Measurements from ENCODE around the gene CCDC186. TPM values are rescaled to one million over a fixed set of nuclear protein-coding genes. Genes with fewer than 3 reads are reported as not detected.

The CCDC186 gene
- 10 to 100 TPM; 18.1 to 27.5 (median 21.2) TPM for polyA plus RNA-seq (ENCODE audit: low read depth in 6 of 6)

GRCh38 chr10:114173921-114174694 lies at the start of gene CCDC186:
Gene CCDC186 (minus strand): TSS chr10:114174203. CDS start chr10:114163268, 10,935 bp downstream.
- Mint-ChIP-seq H3K27me3 (peaks cover 0 to 4% (median 0%) of the 10 kb centered on the region in 3 donors), H3K9me3 (no peaks in the 10 kb centered on the region), H3K36me3 (no peaks in the 10 kb centered on the region), H3K27ac (peak within 1 kb of the TSS; percentile 94 to 99 (median 98)), H3K4me3 (peak within 1 kb of the TSS; percentile 95 to 100 (median 99)), H3K4me1 (peaks cover 24 to 25% (median 24%) of the 10 kb centered on the region in 3 donors)
- peak; percentile 99 for DNase-seq
- peak; percentile 95 for ATAC-seq (ENCODE audit: low read depth in 2 of 2)

- ATAC-seq (ENCODE audit: low read depth in 2 of 2) (no peak), DNase-seq (no peak)
- Mint-ChIP-seq H3K4me3 (no peak overlapping the region), H3K27ac (peak overlapping the region in 1 of 6 donors; percentile 13), H3K27me3 (peaks cover 9 to 20% (median 10%) of the 10 kb centered on the region in 3 donors), H3K36me3 (no peaks in the 10 kb centered on the region), H3K4me1 (no peaks in the 10 kb centered on the region), H3K9me3 (no peaks in the 10 kb centered on the region)
These were observed 49.1 kb upstream of the CCDC186 start for GRCh38 chr10:114223066-114223465.

DNA sequence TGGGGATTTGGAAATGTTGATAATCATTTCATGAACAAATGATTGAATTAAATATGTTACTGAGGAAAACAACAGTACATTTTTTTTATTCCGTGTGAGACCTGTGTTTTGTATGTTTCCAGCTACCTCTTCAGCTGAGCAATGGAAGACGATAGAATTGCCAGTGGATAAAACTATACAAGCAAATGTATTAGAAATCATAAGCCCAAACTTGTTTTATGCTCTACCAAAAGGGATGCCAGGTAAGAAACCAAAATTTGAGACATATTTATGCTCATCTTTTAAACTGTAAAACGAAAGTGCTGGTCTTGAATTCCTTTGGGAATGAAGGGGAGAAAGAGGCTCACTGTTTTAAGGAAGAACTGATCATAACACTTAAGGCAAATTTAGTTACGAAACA lies 47.2 kb upstream of the CCDC186 start:
- H3K9me3 Mint-ChIP-seq = no peaks in the 10 kb centered on the region
- no peaks in the 10 kb centered on the region for H3K4me1 Mint-ChIP-seq
- H3K27me3 Mint-ChIP-seq = peaks cover 5 to 20% (median 9%) of the 10 kb centered on the region in 3 donors
- ATAC-seq (ENCODE audit: low read depth in 2 of 2) = no peak
- no peak overlapping the region for H3K27ac Mint-ChIP-seq
- no peak overlapping the region for H3K4me3 Mint-ChIP-seq
- DNase-seq = no peak
- no peaks in the 10 kb centered on the region for H3K36me3 Mint-ChIP-seq

DNA sequence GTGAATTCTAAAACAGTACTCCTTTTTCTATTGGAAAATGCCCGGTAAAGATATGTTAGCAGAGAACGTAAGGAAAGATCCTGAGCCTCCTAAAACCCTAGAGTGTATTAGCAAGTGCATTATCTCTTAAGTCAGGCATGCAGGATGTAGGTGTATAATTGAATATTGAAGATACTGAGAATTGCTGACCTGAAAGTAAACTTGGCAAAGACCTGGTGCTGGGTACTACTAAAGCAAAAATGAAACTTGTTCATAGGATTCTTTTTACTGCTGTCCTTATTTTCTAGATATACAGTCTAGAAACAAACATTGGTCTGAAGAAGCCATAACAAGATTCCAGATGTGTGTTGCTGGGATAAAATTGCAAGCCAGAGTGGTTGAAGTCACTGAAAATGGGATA lies 46.3 kb upstream of the CCDC186 start:
- Mint-ChIP-seq H3K27me3 (peaks cover 7 to 20% (median 10%) of the 10 kb centered on the region in 3 donors), H3K4me3 (no peak overlapping the region), H3K4me1 (no peaks in the 10 kb centered on the region), H3K27ac (no peak overlapping the region), H3K36me3 (no peaks in the 10 kb centered on the region), H3K9me3 (peaks cover 0 to 1% (median 0%) of the 10 kb centered on the region in 7 donors)
- ATAC-seq (ENCODE audit: low read depth in 2 of 2) (no peak), DNase-seq (no peak)

GRCh38 chr10:114215033-114215432 lies 41.0 kb upstream of the CCDC186 start:
- Mint-ChIP-seq H3K4me1 (no peaks in the 10 kb centered on the region), H3K9me3 (peaks cover 0 to 5% (median 0%) of the 10 kb centered on the region in 7 donors), H3K27me3 (peaks cover 0 to 12% (median 7%) of the 10 kb centered on the region in 3 donors), H3K4me3 (no peak overlapping the region), H3K36me3 (no peaks in the 10 kb centered on the region), H3K27ac (no peak overlapping the region)
- ATAC-seq (ENCODE audit: low read depth in 2 of 2) (no peak), DNase-seq (no peak)

DNA sequence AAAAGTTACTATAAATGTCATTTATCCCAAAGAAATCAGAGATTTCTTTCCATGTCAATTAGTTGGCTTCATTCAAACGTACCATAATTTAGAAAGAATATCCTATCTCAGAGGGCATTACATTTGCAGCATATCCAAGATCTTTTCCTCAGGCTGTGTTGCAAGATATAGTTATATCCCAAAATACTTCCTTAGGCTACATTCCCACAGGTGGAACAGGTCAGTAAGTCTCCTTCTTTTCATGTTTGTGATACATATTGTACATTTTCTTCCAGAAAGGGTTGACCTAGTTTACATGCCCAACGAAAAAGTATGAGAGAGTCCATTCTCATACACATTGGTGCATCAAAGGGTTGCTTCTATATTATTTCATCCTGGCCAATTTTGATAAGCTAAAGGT lies 38.1 kb upstream of the CCDC186 start:
- H3K27ac Mint-ChIP-seq = no peak overlapping the region
- H3K27me3 Mint-ChIP-seq = peaks cover 0 to 7% (median 6%) of the 10 kb centered on the region in 3 donors
- H3K9me3 Mint-ChIP-seq = peaks cover 0 to 5% (median 0%) of the 10 kb centered on the region in 7 donors
- H3K36me3 Mint-ChIP-seq = no peaks in the 10 kb centered on the region
- ATAC-seq (ENCODE audit: low read depth in 2 of 2) = no peak
- H3K4me1 Mint-ChIP-seq = no peaks in the 10 kb centered on the region
- H3K4me3 Mint-ChIP-seq = no peak overlapping the region
- no peak for DNase-seq

DNA sequence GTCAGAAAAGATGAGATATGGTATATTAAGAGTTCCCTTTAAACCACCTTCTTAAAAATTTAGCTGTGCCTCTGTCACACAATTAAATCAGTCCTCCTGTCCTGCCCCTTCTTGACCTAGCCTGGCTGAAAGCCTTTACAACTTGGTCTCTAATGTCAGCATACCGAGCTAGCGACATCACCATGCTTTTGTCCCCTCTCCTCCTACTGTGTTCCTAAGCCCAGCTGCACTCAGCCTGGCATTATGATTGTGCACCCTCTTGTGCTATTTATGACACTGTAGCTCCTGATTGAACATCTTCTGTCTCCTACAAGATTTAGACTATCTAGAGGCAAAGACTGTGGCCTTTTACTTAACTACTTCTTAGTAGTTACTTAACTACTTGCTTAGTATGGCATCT lies 34.3 kb upstream of the CCDC186 start:
- Mint-ChIP-seq H3K27ac (no peak overlapping the region), H3K27me3 (peaks cover 0 to 3% (median 0%) of the 10 kb centered on the region in 3 donors), H3K4me3 (no peak overlapping the region), H3K9me3 (no peaks in the 10 kb centered on the region), H3K4me1 (no peaks in the 10 kb centered on the region), H3K36me3 (no peaks in the 10 kb centered on the region)
- DNase-seq (no peak), ATAC-seq (ENCODE audit: low read depth in 2 of 2) (no peak)

- Mint-ChIP-seq H3K4me3 (no peak overlapping the region), H3K36me3 (no peaks in the 10 kb centered on the region)
These were observed 33.3 kb upstream of the CCDC186 start for GRCh38 chr10:114207349-114207748.

DNA sequence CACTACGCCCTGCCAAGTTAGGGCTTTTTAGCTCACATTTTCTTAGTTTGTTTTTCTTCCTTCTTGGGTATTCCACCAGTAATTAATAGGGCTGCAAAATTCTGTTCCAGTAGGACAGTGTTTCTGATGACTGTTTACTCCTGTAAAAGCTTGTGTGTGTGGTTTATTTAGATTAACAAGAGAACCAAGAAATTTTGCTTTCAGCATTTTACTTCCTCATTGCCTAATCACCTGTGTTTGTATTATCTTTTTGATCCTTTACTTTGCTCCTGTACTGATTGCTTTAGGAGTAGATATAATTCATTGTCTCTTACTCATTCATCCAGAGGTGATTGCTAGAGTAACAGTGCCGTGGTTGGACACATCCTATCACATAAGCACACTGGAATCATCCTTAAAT lies 32.9 kb upstream of the CCDC186 start:
- Mint-ChIP-seq H3K27ac (no peak overlapping the region), H3K27me3 (peaks cover 0 to 3% (median 0%) of the 10 kb centered on the region in 3 donors), H3K36me3 (no peaks in the 10 kb centered on the region), H3K4me1 (no peaks in the 10 kb centered on the region), H3K4me3 (no peak overlapping the region), H3K9me3 (no peaks in the 10 kb centered on the region)
- ATAC-seq (ENCODE audit: low read depth in 2 of 2) (no peak), DNase-seq (no peak)

More at GRCh38 chr10:114207349-114207748, 33.3 kb upstream of the CCDC186 start:
- DNase-seq (no peak), ATAC-seq (ENCODE audit: low read depth in 2 of 2) (no peak)
- Mint-ChIP-seq H3K27ac (no peak overlapping the region), H3K4me1 (no peaks in the 10 kb centered on the region), H3K9me3 (no peaks in the 10 kb centered on the region), H3K27me3 (peaks cover 0 to 3% (median 0%) of the 10 kb centered on the region in 3 donors)

DNA sequence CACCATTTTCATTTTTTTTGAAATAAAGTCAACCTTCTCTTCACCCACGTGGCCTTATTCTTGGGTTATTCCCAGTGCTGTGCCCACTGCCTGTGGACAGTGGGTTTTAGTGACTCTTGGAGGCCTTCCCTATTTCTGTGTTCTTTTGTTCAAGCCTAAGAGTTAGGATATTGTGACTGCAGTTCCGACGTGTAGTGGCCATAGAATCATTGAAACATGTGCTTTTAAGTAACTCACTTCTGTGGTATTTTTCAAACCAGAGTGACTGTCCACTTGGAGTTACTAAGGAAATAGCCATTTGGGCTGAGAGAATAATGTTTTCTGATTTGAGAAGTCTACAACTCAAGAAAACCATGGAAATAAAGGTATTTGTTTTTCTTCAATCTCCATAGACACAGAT lies 28.8 kb upstream of the CCDC186 start:
- no peaks in the 10 kb centered on the region for H3K4me1 Mint-ChIP-seq
- no peak overlapping the region for H3K4me3 Mint-ChIP-seq
- H3K27me3 Mint-ChIP-seq = peaks cover 3 to 10% (median 9%) of the 10 kb centered on the region in 3 donors
- H3K9me3 Mint-ChIP-seq = no peaks in the 10 kb centered on the region
- ATAC-seq (ENCODE audit: low read depth in 2 of 2) (no peak), DNase-seq (no peak)
- no peaks in the 10 kb centered on the region for H3K36me3 Mint-ChIP-seq
- no peak overlapping the region for H3K27ac Mint-ChIP-seq

DNA sequence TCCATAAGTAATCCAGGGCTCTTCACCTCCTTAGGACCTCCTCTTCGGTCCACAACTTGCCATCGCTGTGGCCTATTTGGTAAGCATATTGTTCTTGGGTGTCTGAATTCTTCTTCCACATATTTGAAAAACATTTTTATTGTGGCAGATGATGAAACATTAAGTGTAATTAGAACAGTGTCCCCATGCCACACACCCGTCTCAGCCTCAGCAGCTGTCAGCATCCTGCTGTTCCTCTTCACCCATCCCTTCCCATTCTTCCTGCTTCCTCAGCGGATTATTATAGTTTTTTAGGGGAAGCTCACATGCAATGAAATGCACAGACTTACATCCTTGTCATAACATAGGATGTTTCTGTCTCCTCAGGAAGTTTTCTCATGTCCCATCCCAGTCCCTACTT lies 25.2 kb upstream of the CCDC186 start:
- Mint-ChIP-seq H3K4me3 (no peak overlapping the region), H3K4me1 (no peaks in the 10 kb centered on the region), H3K36me3 (no peaks in the 10 kb centered on the region), H3K9me3 (no peaks in the 10 kb centered on the region), H3K27ac (peak overlapping the region in 1 of 6 donors; percentile 63), H3K27me3 (peaks cover 0 to 25% (median 13%) of the 10 kb centered on the region in 3 donors)
- no peak for DNase-seq
- no peak for ATAC-seq (ENCODE audit: low read depth in 2 of 2)

GRCh38 chr10:114195079-114195478 lies 21.1 kb upstream of the CCDC186 start:
- H3K27me3 Mint-ChIP-seq = peaks cover 0 to 25% (median 14%) of the 10 kb centered on the region in 3 donors
- H3K36me3 Mint-ChIP-seq = no peaks in the 10 kb centered on the region
- no peaks in the 10 kb centered on the region for H3K9me3 Mint-ChIP-seq
- no peaks in the 10 kb centered on the region for H3K4me1 Mint-ChIP-seq
- H3K27ac Mint-ChIP-seq = no peak overlapping the region
- no peak for DNase-seq
- H3K4me3 Mint-ChIP-seq = no peak overlapping the region
- ATAC-seq (ENCODE audit: low read depth in 2 of 2) = no peak

DNA sequence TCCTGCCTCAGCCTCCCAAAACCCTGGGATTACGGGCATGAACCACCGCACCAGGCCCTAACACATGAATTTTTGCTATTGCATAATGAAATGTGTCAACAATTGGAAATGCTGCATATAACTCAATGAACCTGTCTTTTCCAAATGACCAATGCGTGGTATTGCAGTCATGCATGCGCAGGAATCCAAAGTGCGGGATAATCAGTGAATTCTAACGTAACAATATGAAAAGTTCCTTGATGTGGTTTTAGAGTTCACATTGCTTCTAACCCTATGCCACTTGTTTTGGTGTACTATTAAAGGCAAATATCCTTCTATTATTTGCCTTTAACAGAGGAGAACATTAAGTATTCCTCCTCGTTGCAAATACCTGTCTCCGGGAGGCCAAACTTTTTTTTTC lies 15.7 kb upstream of the CCDC186 start:
- Mint-ChIP-seq H3K4me1 (peaks cover 0 to 5% (median 0%) of the 10 kb centered on the region in 3 donors), H3K4me3 (no peak overlapping the region), H3K36me3 (no peaks in the 10 kb centered on the region), H3K9me3 (no peaks in the 10 kb centered on the region), H3K27ac (no peak overlapping the region), H3K27me3 (peaks cover 0 to 5% (median 0%) of the 10 kb centered on the region in 3 donors)
- no peak for ATAC-seq (ENCODE audit: low read depth in 2 of 2)
- no peak for DNase-seq

DNA sequence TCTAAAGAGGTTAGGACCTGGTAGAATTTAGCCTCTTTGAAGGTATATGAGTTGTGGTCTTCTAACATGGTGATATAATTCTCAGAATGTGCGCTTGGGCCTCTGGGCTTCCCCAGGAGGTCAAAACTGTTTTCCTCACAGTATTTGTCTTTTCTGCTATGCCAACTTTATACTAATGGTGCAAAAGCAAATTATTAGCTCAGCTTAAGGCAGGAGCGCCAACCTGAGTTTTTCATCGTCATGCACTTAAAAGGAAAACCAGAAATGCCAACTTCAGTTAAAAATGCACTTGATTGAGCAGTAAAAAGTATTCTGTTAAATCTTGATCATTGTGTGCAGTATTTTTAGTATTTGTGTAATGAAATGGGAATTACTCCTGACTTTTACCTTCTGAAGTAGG lies 14.9 kb upstream of the CCDC186 start:
- DNase-seq = no peak
- Mint-ChIP-seq H3K4me1 (peaks cover 0 to 5% (median 0%) of the 10 kb centered on the region in 3 donors), H3K27me3 (peaks cover 0 to 5% (median 0%) of the 10 kb centered on the region in 3 donors), H3K4me3 (no peak overlapping the region), H3K36me3 (no peaks in the 10 kb centered on the region), H3K27ac (no peak overlapping the region), H3K9me3 (no peaks in the 10 kb centered on the region)
- ATAC-seq (ENCODE audit: low read depth in 2 of 2) = no peak
